ENCODE data around the gene E2F1.
"Not testable (repeated sequence)": the region's sequence is repeated elsewhere in the genome, so short reads cannot be mapped to it uniquely, and the experiment has no call there.

Gene E2F1

DNA sequence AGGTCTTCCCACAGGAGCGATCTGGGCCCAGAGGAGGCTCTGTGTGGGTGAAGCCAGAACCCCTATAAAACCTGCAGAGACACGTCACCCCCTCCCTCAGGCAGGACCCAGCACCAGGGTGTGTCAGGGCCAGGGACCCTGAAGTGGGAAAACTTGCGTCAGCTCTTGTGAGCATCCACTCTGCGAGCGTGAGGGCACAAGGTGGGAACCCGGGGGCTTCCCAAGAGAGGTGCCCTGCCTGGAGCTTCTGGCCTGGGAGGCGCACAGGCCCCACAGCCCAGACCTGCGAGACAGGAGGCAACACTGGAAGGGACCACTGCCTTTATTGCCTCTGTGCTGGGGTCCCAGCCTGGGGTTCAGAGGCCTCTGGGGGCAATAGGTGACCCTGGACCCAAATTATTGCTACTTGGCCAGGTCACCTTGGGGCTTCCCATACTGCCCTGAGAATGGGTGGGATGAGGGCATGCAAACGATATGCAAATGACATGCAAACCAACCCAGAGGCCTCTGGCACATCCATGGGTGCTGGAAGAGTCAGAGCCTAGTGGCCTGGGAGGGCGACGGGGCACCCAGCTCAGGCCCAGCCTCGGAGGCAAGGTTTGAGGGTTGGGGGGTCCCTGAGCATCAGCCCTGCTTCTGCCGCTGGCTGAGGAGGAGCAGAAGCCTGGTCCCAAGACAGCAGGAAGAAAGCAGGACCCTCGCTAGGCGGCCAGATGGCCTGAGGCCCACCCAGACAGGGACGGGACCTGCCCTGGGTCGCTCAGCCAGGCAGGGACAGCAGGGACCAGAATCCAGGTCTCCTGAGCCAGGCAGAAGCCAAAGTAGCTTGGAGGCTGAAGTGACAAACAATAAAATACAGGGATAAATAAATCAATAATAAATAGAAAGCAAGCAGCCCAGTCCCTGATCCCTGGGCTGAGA is 29.1 kb downstream of the E2F1 start:
- no peak for FAIRE-seq

- FAIRE-seq = no peak
Measured at GRCh38 chr20:33656010-33656782, 30.0 kb downstream of the E2F1 start.

DNA sequence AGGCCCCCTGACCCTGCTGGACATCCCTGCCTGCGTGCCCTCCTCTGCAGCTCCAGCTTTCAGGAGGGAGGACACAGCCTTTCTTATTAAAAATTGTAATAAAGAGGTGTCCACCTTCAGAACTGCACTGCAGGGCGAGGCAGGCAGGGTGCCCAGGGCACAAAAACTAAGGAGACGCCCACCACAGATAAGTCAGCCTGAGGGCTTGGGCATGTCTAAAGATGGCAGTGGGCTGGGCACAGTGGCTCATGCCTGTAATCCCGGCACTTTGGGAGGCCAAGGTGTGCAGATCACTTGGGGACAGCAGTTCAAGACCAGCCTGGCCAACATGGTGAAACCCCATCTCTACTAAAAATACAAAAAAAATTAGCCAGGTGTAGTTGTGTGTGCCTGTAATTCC is 31.0 kb downstream of the E2F1 start:
- no peak for FAIRE-seq

DNA sequence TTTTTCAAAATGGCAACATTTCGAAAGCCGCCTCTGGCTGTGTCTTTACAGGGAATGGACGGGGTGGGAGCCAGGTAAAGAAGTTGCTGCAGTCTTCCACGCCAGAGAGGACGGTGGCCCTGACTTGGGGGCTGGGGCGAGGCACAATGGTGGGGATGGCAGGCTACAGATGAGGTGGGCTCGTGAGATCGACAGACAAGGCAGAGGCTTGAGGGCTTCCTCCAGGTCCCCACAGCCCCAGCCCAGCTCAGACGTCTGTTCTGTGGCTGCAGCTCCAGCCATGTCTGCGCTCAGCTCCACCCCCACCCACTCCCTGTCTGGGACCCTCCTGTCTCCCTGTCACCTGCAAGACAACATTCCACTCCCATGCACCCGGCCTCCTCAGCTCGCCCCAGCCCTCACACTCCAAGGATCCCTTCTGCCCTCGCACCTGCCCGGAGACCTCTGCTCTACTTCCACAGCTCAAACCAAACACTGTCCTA is 31.5 kb downstream of the E2F1 start:
- no peak for FAIRE-seq

DNA sequence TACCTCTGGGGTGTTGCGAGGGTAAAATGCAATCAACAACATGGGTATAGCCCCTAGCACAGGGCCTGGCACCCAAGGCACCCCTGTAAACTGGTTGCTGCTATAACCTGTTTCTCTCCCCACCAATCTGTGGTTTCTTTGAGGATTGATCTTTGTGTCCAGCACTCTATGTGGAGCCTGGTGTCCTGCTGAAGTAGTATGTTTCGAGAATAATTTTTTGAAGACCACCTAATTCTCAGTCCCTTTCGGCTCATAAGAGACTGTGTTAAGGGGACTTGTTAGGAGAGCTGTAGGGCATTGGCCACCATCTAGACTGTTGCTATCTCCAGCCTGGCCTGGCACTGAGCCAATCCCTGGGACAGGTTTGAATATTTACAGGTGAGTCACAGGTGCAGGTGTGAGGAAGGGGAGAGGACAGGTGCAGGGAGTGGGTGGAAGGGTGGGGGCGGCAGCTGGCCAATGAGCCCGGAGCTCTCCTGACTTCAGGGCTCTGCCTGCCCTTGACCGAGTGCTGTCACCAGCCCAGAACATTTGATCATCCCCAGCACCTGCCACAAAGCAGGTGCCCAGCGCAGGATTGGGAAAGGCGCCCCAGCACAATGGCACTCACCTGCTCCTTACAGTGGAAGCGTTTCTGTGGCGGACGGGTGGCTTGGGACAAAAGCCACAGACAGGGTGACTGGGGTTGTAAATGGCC is 32.1 kb downstream of the E2F1 start:
- no peak for FAIRE-seq

GRCh38 chr20:33653218-33653899 is 32.8 kb downstream of the E2F1 start:
- FAIRE-seq = no peak

- FAIRE-seq = no peak
Measured at GRCh38 chr20:33651562-33652048, 34.6 kb downstream of the E2F1 start.

- no peak for FAIRE-seq
Measured at GRCh38 chr20:33650753-33651561, 35.2 kb downstream of the E2F1 start.

GRCh38 chr20:33650111-33650752 is 36.0 kb downstream of the E2F1 start:
- FAIRE-seq = no peak

DNA sequence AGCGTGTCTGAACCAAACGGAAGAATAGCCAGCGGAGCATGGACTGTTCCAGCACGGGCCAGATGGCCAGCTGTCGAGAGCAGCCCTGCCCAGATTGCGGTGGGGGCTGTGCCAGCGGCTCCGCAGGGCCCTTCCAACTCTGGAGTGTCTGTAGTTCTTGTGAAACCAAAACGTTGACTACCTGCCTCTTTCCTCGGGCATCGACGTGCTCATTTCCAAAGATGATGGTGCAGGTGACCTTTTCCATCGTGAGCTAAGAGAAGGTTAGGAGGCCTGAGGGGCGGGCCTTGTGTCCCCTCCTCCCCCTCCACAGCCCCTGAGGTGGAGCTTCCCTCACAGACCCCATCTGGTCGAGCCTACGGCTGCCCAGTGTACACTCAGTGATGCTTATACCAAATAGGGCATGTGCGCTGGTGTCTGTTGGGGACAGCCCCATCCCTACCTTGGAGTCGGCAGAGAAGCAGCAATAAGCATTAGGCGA is 36.9 kb downstream of the E2F1 start:
- FAIRE-seq = no peak

DNA sequence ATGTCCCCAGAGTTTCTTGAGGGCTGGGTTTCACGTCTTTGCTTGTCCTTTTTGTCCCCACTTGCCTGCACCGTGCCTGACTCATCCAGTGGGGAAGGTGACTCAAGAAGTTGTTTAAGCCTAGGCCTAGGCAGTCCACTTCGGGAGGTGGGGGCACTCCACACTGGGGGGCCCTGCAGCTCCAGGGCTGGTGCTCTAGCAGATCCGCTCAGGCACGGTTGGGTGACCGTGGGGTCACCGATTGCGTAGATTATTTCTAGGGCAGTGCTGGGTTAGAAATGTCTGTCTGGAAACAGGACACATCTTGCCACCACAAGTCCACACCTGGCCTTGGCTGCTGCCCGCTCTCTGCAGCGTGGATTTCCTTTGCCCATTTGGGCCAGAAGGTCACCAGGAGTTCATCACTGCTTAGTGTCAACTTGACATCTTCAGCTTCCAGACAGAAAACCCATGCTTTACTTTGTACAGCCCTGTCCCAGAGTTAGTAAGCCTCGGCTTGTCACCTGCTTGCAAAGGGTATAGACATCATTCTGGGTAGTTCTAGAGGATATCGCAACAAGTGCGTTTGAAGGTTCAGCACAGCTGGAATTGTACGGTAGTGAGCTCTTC is 37.7 kb downstream of the E2F1 start:
- no peak for FAIRE-seq

- no peak for FAIRE-seq
Measured at GRCh38 chr20:33647603-33648395, 38.4 kb downstream of the E2F1 start.

DNA sequence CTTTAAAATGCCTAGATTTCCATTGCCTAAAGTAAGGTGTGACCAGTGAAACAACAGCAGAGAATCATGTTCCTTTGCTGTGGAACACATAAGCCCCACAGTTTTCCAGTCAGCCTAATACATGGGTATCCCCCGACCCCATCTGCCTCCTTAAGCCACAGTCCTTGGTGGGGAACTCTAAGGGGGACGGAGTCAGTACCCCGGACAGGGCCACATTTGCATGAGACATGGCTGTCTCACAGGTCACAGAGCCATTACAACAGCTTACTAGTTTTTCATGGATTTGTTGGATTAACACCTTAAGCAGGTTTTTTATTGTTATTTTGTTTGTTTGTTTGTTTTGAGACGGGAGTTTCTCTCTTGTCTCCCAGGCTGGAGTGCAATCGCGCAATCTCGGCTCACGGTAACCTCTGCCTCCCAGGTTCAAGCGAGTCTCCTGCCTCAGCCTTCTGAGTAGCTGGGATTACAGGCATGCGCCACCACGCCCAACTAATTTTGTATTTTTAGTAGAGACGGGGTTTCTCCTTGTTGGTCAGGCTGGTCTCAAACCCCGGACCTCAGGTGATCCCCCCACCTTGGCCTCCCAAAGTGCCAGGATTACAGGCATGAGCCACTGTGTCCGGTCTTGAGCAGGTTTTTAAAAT is 39.1 kb downstream of the E2F1 start:
- FAIRE-seq = not testable (repeated sequence)

GRCh38 chr20:33646191-33646590 is 40.0 kb downstream of the E2F1 start:
- FAIRE-seq = no peak

DNA sequence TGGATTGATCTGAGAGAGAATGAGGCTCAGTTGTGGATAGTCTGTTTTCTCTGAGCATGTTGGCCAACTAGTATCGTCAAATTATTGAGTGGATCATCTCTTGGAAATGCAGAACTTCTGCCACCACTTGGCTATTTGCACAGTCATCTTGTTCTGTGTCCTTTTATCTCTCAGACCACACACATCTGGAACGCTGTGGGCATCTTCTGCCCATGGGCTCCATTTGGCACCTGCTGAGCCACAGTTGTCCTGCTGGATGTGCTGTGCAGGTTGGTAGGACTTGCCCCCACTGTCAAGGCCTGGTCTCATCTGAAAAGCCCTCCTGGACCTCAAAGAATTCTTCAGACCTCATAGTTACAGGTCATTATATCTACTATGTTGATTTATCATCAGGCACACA is 40.8 kb downstream of the E2F1 start:
- no peak for FAIRE-seq

DNA sequence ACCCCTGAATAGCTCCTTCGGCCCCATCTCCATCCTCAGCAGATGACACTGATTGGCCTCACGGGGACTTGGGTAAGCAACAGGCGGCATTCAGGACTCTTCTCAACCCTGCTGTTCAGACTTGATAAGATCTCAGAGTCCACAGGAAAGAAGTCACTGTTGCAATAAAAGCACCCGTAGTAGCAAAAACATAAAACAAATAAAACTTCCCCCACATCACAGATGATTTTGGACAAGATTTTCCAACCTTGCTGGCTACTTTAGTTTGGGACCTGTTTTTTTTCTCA is 41.2 kb downstream of the E2F1 start:
- no peak for FAIRE-seq

- FAIRE-seq = no peak
Measured at GRCh38 chr20:33644313-33645071, 41.7 kb downstream of the E2F1 start.

GRCh38 chr20:33640287-33640686 is 45.9 kb downstream of the E2F1 start:
- no peak for FAIRE-seq
